ENCODE results near the gene ECEL1. TPM values are rescaled to one million over a fixed set of nuclear protein-coding genes. Genes with fewer than 3 reads are reported as not detected.

The ECEL1 gene
- total RNA-seq, 4 donors from 2014 or later: 0.68 to 0.83 TPM; not detected in 2

DNA sequence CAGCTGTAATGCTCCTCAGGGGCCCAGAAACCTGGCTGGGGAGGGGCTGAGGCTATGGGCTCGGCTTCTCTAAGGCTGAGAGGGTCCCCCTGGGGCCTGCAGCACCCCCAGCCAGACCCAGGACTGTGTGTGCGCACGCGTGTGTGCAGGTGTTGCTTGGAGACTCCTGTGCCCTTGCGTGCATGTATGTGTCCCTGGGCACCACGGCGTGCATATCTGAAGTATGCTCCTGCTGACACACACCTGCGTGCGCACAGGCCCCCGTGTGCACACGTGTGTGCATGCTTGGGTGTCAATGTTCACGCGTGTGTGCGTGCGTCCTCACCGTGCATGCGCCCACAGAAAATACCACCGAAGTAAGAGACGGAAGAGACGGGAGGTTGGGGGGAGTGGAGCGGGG lies 14.9 kb upstream of the ECEL1 start:
- Histone ChIP-seq H3K36me3 (no peaks in the 10 kb centered on the region), H3K4me3 (peak overlapping the region; percentile 38), H3K9me3 (no peaks in the 10 kb centered on the region), H3K27ac (no peak overlapping the region), H3K4me1 (peaks cover 19% of the 10 kb centered on the region), H3K27me3 (peaks cover 71% of the 10 kb centered on the region)
- TF ChIP-seq POLR2AphosphoS5 (IDR thresholded peaks at IDR 0.05): no peak
- TF ChIP-seq, protein P1, sequence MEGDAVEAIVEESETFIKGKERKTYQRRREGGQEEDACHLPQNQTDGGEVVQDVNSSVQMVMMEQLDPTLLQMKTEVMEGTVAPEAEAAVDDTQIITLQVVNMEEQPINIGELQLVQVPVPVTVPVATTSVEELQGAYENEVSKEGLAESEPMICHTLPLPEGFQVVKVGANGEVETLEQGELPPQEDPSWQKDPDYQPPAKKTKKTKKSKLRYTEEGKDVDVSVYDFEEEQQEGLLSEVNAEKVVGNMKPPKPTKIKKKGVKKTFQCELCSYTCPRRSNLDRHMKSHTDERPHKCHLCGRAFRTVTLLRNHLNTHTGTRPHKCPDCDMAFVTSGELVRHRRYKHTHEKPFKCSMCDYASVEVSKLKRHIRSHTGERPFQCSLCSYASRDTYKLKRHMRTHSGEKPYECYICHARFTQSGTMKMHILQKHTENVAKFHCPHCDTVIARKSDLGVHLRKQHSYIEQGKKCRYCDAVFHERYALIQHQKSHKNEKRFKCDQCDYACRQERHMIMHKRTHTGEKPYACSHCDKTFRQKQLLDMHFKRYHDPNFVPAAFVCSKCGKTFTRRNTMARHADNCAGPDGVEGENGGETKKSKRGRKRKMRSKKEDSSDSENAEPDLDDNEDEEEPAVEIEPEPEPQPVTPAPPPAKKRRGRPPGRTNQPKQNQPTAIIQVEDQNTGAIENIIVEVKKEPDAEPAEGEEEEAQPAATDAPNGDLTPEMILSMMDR (IDR thresholded peaks at IDR 0.05): no peak
- TF ChIP-seq POLR2A (IDR thresholded peaks at IDR 0.05): no peak
- TF ChIP-seq EP300 (IDR thresholded peaks at IDR 0.05): no peak
- DNase-seq (ENCODE audit: low spot score in 2 of 2): no peak
- WGBS: 6% methylated on average over 3 of the region's 21 CpGs

DNA sequence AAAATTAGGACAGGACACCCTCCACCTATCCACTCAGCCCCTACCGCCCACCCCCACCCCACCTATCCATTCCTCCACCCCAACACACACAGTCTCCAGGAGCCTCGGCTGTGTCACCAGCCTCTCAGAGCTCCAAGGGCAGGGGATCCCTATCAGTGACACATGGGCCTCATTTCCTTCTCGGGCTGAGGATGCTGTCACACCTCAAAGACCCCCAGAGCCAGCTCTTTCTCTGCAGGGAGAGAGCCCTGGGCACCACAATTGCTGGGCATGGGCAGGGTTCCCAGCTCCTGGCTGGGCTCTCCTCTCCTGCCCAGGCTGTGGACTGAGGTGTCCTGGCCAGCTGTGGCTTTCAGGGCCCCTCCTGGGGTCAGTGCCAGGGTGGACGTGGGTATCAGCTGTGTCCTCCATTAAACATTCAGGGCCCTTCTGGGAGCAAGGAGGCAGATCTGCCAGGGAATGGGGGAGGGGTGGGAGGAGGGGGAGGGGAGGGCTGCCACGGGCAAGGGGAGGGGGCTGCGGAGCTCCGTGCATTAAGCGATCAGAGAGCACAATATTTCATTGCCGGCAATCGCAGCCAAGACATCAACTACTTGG lies 14.3 kb upstream of the ECEL1 start:
- DNase-seq (ENCODE audit: low spot score in 2 of 2): no peak
- H3K4me1 ChIP-seq: peaks cover 19% of the 10 kb centered on the region
- no peak overlapping the region for H3K4me3 ChIP-seq
- 53% methylated on average over 10 of the region's 10 CpGs for WGBS
- H3K36me3 ChIP-seq: no peaks in the 10 kb centered on the region
- H3K9me3 ChIP-seq: no peaks in the 10 kb centered on the region
- TF ChIP-seq, protein P1 (IDR thresholded peaks at IDR 0.05): no peak
- no peak for TF ChIP-seq POLR2AphosphoS5 (IDR thresholded peaks at IDR 0.05)
- no peak for TF ChIP-seq EP300 (IDR thresholded peaks at IDR 0.05)
- TF ChIP-seq POLR2A (IDR thresholded peaks at IDR 0.05): no peak
- peaks cover 68% of the 10 kb centered on the region for H3K27me3 ChIP-seq
- H3K27ac ChIP-seq: no peak overlapping the region

- TF ChIP-seq EP300 (IDR thresholded peaks at IDR 0.05) (no peak), POLR2AphosphoS5 (IDR thresholded peaks at IDR 0.05) (no peak), POLR2A (IDR thresholded peaks at IDR 0.05) (no peak)
- TF ChIP-seq, protein P1 (IDR thresholded peaks at IDR 0.05): no peak
- WGBS: 68% methylated on average over 9 of the region's 9 CpGs
- DNase-seq (ENCODE audit: low spot score in 2 of 2): no peak
- H3K9me3 ChIP-seq: no peaks in the 10 kb centered on the region
- H3K4me3 ChIP-seq: no peak overlapping the region
- H3K27ac ChIP-seq: no peak overlapping the region
- H3K27me3 ChIP-seq: peaks cover 64% of the 10 kb centered on the region
- peaks cover 19% of the 10 kb centered on the region for H3K4me1 ChIP-seq
- H3K36me3 ChIP-seq: no peaks in the 10 kb centered on the region
Measured at GRCh38 chr2:232501331-232501771, 13.7 kb upstream of the ECEL1 start.

DNA sequence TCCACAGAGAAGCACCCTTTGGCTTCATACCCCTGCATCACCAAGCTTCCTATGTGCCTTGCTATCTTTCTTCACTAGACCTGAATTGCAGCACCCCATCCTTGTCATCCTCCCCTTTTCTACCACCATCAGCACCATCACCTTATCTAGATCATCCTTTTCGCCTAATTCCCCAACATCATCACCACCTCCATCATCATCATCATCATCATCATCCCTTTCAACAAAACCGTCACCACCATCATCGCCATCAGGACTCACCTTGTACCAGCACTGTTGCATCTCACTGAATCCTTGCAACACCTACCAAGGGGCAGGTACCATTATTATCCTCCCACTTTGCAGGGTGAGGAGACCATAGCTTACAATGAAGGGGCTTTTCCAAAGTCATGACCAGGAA lies 10.8 kb upstream of the ECEL1 start:
- H3K9me3 ChIP-seq: no peaks in the 10 kb centered on the region
- H3K36me3 ChIP-seq: no peaks in the 10 kb centered on the region
- TF ChIP-seq EP300 (IDR thresholded peaks at IDR 0.05): no peak
- TF ChIP-seq POLR2A (IDR thresholded peaks at IDR 0.05): no peak
- TF ChIP-seq, protein P1 (IDR thresholded peaks at IDR 0.05): no peak
- no peak for TF ChIP-seq POLR2AphosphoS5 (IDR thresholded peaks at IDR 0.05)
- WGBS: 95% methylated on average over 3 of the region's 3 CpGs
- DNase-seq (ENCODE audit: low spot score in 2 of 2): no peak
- H3K27ac ChIP-seq: no peak overlapping the region
- peaks cover 40% of the 10 kb centered on the region for H3K27me3 ChIP-seq
- H3K4me1 ChIP-seq: peaks cover 14% of the 10 kb centered on the region
- no peak overlapping the region for H3K4me3 ChIP-seq

DNA sequence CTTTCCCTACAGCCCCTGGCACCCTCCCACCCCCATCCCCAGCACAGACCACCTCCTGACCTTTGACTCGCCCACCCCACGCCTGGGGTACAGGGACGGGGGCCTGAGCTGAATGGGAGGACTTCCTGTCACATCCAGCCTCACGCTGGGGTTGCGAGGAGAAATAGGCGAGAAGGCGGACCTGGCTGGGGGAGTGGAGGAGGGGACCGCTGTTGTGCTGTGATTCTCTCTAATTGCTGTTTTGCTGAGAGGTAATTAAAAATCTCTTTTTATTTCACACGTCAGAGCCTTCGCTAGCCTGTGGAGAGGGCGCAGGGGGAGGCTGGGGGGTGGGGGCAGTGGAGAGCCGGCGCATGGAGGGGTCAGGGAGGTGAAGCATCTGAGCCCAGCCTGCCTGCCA lies 9.7 kb upstream of the ECEL1 start:
- DNase-seq (ENCODE audit: low spot score in 2 of 2): no peak
- Histone ChIP-seq H3K27ac (no peak overlapping the region), H3K27me3 (peaks cover 32% of the 10 kb centered on the region), H3K4me3 (no peak overlapping the region), H3K36me3 (no peaks in the 10 kb centered on the region), H3K9me3 (no peaks in the 10 kb centered on the region), H3K4me1 (peaks cover 3% of the 10 kb centered on the region)
- 64% methylated on average over 13 of the region's 13 CpGs for WGBS
- TF ChIP-seq, protein P1 (IDR thresholded peaks at IDR 0.05): no peak
- no peak for TF ChIP-seq EP300 (IDR thresholded peaks at IDR 0.05)
- TF ChIP-seq POLR2AphosphoS5 (IDR thresholded peaks at IDR 0.05): no peak
- no peak for TF ChIP-seq POLR2A (IDR thresholded peaks at IDR 0.05)
